ENCODE measurements around the gene ASXL2. TPM values are rescaled to one million over a fixed set of nuclear protein-coding genes. Genes with fewer than 3 reads are reported as not detected.

The ASXL2 gene
- total and polyA plus RNA-seq, 12 donors, result 1.8 to 34.0 (median 28.6) TPM

DNA sequence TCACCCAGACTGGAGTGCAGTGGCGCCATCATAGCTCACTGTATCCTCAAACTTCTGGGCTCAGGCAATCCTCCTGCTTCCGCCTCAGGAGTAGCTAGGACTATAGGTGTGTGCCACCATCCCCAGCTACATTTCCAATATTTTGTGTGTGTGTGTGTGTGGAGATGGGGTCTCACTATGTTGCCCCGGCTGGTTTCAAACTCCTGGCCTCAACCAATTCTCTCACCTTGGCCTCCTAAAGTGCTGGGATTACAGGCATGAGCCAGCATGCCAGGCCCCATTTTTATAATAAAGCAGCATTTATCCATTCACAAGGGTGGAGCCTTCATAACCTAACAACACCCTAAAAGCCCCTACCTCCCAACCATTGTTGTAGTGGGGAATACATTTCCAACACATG is 152.4 kb downstream of the ASXL2 start:
- 96 to 98% methylated on average over 3 of the region's 3 CpGs for WGBS, 2 donors
- DNase-seq (no peak), ATAC-seq (no peak)
- TF ChIP-seq, protein P1, sequence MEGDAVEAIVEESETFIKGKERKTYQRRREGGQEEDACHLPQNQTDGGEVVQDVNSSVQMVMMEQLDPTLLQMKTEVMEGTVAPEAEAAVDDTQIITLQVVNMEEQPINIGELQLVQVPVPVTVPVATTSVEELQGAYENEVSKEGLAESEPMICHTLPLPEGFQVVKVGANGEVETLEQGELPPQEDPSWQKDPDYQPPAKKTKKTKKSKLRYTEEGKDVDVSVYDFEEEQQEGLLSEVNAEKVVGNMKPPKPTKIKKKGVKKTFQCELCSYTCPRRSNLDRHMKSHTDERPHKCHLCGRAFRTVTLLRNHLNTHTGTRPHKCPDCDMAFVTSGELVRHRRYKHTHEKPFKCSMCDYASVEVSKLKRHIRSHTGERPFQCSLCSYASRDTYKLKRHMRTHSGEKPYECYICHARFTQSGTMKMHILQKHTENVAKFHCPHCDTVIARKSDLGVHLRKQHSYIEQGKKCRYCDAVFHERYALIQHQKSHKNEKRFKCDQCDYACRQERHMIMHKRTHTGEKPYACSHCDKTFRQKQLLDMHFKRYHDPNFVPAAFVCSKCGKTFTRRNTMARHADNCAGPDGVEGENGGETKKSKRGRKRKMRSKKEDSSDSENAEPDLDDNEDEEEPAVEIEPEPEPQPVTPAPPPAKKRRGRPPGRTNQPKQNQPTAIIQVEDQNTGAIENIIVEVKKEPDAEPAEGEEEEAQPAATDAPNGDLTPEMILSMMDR (IDR thresholded peaks at IDR 0.05), result no peak
- Histone ChIP-seq H3K27ac (no peak overlapping the region), H3K4me1 (no peaks in the 10 kb centered on the region), H3K9me3 (no peaks in the 10 kb centered on the region), H3K36me3 (no peaks in the 10 kb centered on the region), H3K27me3 (peaks cover 0 to 2% (median 0%) of the 10 kb centered on the region in 7 donors), H3K4me3 (no peak overlapping the region)
- intact Hi-C loops (cut with DNase I), result no loop called here

DNA sequence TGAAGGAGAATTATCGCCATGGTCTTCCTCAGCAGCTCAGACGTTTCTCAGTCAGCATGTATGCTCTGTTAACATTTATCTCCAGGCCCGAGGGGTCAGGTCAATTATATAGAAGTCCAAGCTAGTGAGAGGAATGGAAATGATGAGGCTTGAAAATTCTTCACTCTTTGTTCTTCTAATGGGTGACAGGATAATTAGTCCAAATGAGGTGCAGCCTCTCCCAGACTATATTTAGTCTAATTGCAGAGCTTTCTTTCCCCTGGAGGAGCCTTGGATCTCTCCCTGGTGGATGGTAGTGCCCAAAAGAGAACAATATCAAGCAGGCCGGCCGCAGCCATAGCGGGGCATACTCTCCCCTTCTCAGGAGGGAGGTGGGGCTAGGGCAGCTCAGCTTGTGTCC is 153.5 kb downstream of the ASXL2 start:
- DNase-seq (no peak), ATAC-seq (no peak)
- intact Hi-C loops (cut with DNase I), result no loop called here
- 87 to 89% methylated on average over 6 of the region's 6 CpGs for WGBS, 2 donors
- Histone ChIP-seq H3K4me1 (no peaks in the 10 kb centered on the region), H3K36me3 (no peaks in the 10 kb centered on the region), H3K4me3 (no peak overlapping the region), H3K9me3 (no peaks in the 10 kb centered on the region), H3K27ac (no peak overlapping the region), H3K27me3 (peaks cover 0 to 8% (median 0%) of the 10 kb centered on the region in 7 donors)
- TF ChIP-seq, protein P1 (IDR thresholded peaks at IDR 0.05), result no peak

DNA sequence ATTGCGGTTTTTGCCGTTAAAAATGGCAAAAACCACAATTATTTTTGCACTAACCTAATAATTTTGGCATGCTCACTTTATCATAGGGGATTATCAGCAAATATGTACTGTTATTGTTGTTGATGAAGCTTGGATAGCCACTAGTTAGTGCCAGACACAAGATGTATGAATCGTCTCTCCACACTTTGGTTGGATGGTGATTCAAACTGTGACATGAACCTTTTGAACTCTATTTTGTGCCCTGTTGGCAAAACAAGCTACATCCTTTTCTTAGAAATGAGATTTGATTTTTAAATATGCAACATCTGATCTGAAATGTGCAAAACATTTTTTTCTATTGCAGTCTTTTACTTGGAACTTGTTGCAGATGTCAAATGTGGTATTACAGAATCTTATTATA is 156.1 kb downstream of the ASXL2 start:
- Histone ChIP-seq H3K4me1 (no peaks in the 10 kb centered on the region), H3K9me3 (no peaks in the 10 kb centered on the region), H3K4me3 (no peak overlapping the region), H3K36me3 (no peaks in the 10 kb centered on the region), H3K27me3 (peaks cover 0 to 8% (median 0%) of the 10 kb centered on the region in 7 donors), H3K27ac (no peak overlapping the region)
- 77 to 82% methylated on average over 3 of the region's 3 CpGs for WGBS, 2 donors
- intact Hi-C loops (cut with DNase I), result no loop called here
- ATAC-seq (no peak), DNase-seq (no peak)
- TF ChIP-seq, protein P1 (IDR thresholded peaks at IDR 0.05), result no peak

DNA sequence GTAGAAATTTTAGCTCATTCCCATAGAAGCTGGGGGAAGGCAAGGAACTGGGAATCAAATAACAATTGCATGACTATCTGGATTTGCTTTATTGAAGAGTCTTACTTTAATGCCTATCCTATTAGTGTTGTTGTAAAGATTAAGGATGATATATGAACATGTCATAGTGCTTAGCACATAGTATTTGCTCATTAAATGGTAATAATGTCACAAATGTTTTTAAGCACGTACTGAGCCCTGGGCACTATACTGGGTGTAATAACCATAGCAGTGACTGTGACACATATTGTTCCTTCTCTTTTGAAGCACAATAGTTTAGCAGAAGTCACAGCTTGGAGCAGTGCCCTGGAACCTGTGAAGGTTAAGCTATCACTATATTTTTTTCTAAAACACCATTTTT is 157.7 kb downstream of the ASXL2 start:
- Histone ChIP-seq H3K4me3 (no peak overlapping the region), H3K9me3 (no peaks in the 10 kb centered on the region), H3K27ac (no peak overlapping the region), H3K36me3 (no peaks in the 10 kb centered on the region), H3K27me3 (peaks cover 0 to 8% (median 0%) of the 10 kb centered on the region in 7 donors), H3K4me1 (no peaks in the 10 kb centered on the region)
- ATAC-seq (no peak), DNase-seq (no peak)
- 94 to 96% methylated on average over 1 of the region's 1 CpG for WGBS, 2 donors
- TF ChIP-seq, protein P1 (IDR thresholded peaks at IDR 0.05), result no peak
- intact Hi-C loops (cut with DNase I), result no loop called here
